Loucy (cell line): ENCODE results near the gene TTC29.

Experiments
- EZH2phosphoT487 ChIP-seq: fragments of 200-600 bp; IDR thresholded peaks from 2 replicates; pipeline ENCODE4 v1.6.1; 2018; ENCODE audit warnings: antibody characterized with exemption, mild to moderate bottlenecking, moderate library complexity, borderline replicate concordance
- TF ChIP-seq, protein P1 (sequence below): fragments of 200-600 bp; sonication (generic); conservative IDR thresholded peaks from 2 replicates; pipeline ENCODE4 v1.5.1; 2014; ENCODE audit warnings: mild to moderate bottlenecking, antibody characterized with exemption, low read length

DNA sequence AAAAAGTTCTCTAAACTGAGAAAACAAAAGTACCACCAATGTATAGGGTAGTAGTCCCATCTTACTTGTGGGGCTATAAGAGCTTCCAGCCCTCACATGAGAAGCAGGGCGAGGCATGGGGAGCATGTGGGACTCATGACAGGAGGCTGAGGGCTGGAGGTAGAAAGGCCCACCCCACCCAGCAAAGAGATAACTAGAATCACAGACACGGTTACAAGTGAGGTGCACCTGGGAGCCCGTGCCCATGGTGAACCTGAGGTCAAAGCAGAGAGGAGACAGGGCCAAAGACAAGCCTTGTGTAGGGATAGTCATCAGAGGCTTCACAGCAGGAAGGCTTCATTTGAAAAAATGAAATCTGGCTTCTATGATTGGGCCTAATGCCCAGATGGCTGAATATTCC, 55.4 kb downstream of the TTC29 start:
- TF ChIP-seq, protein P1, sequence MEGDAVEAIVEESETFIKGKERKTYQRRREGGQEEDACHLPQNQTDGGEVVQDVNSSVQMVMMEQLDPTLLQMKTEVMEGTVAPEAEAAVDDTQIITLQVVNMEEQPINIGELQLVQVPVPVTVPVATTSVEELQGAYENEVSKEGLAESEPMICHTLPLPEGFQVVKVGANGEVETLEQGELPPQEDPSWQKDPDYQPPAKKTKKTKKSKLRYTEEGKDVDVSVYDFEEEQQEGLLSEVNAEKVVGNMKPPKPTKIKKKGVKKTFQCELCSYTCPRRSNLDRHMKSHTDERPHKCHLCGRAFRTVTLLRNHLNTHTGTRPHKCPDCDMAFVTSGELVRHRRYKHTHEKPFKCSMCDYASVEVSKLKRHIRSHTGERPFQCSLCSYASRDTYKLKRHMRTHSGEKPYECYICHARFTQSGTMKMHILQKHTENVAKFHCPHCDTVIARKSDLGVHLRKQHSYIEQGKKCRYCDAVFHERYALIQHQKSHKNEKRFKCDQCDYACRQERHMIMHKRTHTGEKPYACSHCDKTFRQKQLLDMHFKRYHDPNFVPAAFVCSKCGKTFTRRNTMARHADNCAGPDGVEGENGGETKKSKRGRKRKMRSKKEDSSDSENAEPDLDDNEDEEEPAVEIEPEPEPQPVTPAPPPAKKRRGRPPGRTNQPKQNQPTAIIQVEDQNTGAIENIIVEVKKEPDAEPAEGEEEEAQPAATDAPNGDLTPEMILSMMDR = no peak
- no peak for TF ChIP-seq EZH2phosphoT487
